HEK293 (cell line): Measurements from ENCODE around the gene C11orf58.

ENCODE experiments used
- SP7 ChIP-seq: fragments of 450-650 bp; formaldehyde crosslinking; IDR thresholded peaks from 2 replicates; pipeline ENCODE4 v1.5.1; 2016; ENCODE audit warnings: missing biosample characterization, missing genetic modification characterization
- ZBTB17 ChIP-seq: fragments of 450-650 bp; formaldehyde crosslinking; IDR thresholded peaks from 2 replicates; pipeline ENCODE4 v1.5.1; 2016; ENCODE audit warnings: missing biosample characterization, missing genetic modification characterization
- ZFP69B ChIP-seq: fragments of 450-650 bp; formaldehyde crosslinking; IDR thresholded peaks from 2 replicates; pipeline ENCODE4 v1.5.1; 2016; ENCODE audit warnings: missing biosample characterization, missing genetic modification characterization
- ZNF157 ChIP-seq: fragments of 450-650 bp; formaldehyde crosslinking; IDR thresholded peaks from 2 replicates; pipeline ENCODE4 v1.5.1; 2016; ENCODE audit warnings: missing biosample characterization, missing genetic modification characterization
- ZNF416 ChIP-seq: fragments of 450-650 bp; formaldehyde crosslinking; IDR thresholded peaks from 2 replicates; pipeline ENCODE4 v1.5.1; 2016; ENCODE audit warnings: missing biosample characterization, missing genetic modification characterization
- ZNF555 ChIP-seq: fragments of 450-650 bp; formaldehyde crosslinking; conservative IDR thresholded peaks from 2 replicates; pipeline ENCODE4 v1.5.1; 2017; ENCODE audit warnings: missing biosample characterization, mild to moderate bottlenecking, missing genetic modification characterization, inconsistent platforms
- TF ChIP-seq, protein P1 (sequence below): fragments of 450-650 bp; formaldehyde crosslinking; IDR thresholded peaks from 2 replicates; pipeline ENCODE4 v1.5.1; 2016; ENCODE audit warnings: missing biosample characterization, missing genetic modification characterization
- TF ChIP-seq, protein P2 (sequence below): fragments of 450-650 bp; formaldehyde crosslinking; IDR thresholded peaks from 2 replicates; pipeline ENCODE4 v1.5.1; 2016; ENCODE audit warnings: missing biosample characterization, missing genetic modification characterization, low read depth

DNA sequence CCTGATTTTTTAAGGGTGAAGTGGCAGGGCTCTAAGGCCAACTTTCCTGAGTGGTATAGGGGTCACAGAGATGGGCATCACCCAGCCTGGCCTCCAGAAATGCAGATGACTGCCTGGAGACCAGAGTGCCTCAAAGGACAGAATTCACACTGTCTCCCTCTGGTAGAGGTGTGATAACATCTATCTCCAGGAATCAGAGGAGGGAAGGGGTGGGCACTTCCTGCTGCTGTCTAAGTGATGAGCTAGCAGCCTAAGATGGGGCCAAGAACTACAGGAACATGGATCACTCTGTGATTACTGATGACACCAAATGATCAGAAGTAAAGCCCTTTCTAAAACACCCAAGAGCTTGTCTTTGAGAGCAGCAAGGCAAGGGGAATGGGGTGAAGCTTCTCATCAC lies 61.9 kb downstream of the C11orf58 start:
- TF ChIP-seq, protein P1, sequence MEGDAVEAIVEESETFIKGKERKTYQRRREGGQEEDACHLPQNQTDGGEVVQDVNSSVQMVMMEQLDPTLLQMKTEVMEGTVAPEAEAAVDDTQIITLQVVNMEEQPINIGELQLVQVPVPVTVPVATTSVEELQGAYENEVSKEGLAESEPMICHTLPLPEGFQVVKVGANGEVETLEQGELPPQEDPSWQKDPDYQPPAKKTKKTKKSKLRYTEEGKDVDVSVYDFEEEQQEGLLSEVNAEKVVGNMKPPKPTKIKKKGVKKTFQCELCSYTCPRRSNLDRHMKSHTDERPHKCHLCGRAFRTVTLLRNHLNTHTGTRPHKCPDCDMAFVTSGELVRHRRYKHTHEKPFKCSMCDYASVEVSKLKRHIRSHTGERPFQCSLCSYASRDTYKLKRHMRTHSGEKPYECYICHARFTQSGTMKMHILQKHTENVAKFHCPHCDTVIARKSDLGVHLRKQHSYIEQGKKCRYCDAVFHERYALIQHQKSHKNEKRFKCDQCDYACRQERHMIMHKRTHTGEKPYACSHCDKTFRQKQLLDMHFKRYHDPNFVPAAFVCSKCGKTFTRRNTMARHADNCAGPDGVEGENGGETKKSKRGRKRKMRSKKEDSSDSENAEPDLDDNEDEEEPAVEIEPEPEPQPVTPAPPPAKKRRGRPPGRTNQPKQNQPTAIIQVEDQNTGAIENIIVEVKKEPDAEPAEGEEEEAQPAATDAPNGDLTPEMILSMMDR (tag by site-specific recombination): no peak
- TF ChIP-seq ZBTB17: no peak
- no peak for TF ChIP-seq SP7 (tag by site-specific recombination)
- TF ChIP-seq, protein P2, sequence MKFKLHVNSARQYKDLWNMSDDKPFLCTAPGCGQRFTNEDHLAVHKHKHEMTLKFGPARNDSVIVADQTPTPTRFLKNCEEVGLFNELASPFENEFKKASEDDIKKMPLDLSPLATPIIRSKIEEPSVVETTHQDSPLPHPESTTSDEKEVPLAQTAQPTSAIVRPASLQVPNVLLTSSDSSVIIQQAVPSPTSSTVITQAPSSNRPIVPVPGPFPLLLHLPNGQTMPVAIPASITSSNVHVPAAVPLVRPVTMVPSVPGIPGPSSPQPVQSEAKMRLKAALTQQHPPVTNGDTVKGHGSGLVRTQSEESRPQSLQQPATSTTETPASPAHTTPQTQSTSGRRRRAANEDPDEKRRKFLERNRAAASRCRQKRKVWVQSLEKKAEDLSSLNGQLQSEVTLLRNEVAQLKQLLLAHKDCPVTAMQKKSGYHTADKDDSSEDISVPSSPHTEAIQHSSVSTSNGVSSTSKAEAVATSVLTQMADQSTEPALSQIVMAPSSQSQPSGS (tag by site-specific recombination): no peak
- no peak for TF ChIP-seq ZNF157 (tag by site-specific recombination)
- TF ChIP-seq ZNF555 (tag by site-specific recombination): no peak
- TF ChIP-seq ZNF416 (tag by site-specific recombination): no peak
- TF ChIP-seq ZFP69B (tag by site-specific recombination): no peak
